ENCODE measurements around the gene FOSB. TPM values are rescaled to one million over a fixed set of nuclear protein-coding genes. Genes with fewer than 3 reads are reported as not detected.
A peak's percentile ranks its signal among the peaks of the same experiment; 100 is the strongest.

FOSB gene
- total and polyA plus RNA-seq, 4 donors, result 0.18 to 1.3 (median 0.40) TPM

- H3K27ac ChIP-seq (ENCODE audit: low read depth in 1 of 2, low read length in 2 of 2), result peak overlapping the region; percentile 51 to 64
- H3K4me3 ChIP-seq (ENCODE audit: low read depth in 1 of 3, low read length in 3 of 3), result no peak overlapping the region
- H3K4me1 ChIP-seq (ENCODE audit: control insufficient read depth in 4 of 4, insufficient read depth in 4 of 4, low read length in 3 of 4), result peaks cover 0 to 8% (median 5%) of the 10 kb centered on the region in 4 donors
- H3K36me3 ChIP-seq (ENCODE audit: control insufficient read depth in 4 of 4, insufficient read depth in 3 of 4, low read depth in 1 of 4, low read length in 3 of 4), result no peaks in the 10 kb centered on the region
- H3K27me3 ChIP-seq (ENCODE audit: control insufficient read depth in 4 of 4, insufficient read depth in 4 of 4, low read length in 3 of 4), result no peaks in the 10 kb centered on the region
- H3K9me3 ChIP-seq (ENCODE audit: control insufficient read depth in 4 of 4, low read length in 3 of 4), result no peaks in the 10 kb centered on the region
- peak overlapping the region in 1 of 2 donors; percentile 54 for H3K9ac ChIP-seq (ENCODE audit: low read depth in 1 of 2, low read length in 2 of 2)
- 34% methylated on average over 27 of the region's 27 CpGs for WGBS
- TF ChIP-seq JUND (IDR thresholded peaks at IDR 0.05) (peak; percentile 97 to 99), FOXA2 (IDR thresholded peaks at IDR 0.05) (no peak), HNF4G (IDR thresholded peaks at IDR 0.05) (no peak), RAD21 (IDR thresholded peaks at IDR 0.05) (peak in 1 of 2 donors; percentile 11), NR2F2 (IDR thresholded peaks at IDR 0.05) (no peak), CTCF (IDR thresholded peaks at IDR 0.05; ENCODE audit: low read depth, low read length, missing input control) (no peak), RXRA (IDR thresholded peaks at IDR 0.05) (peak in 1 of 2 donors; percentile 44), EGR1 (IDR thresholded peaks at IDR 0.05; ENCODE audit: low read depth in 2 of 2) (no peak), TAF1 (conservative IDR thresholded peaks at IDR 0.05) (no peak), HNF4A (conservative IDR thresholded peaks at IDR 0.05) (peak in 1 of 2 donors; percentile 31), YY1 (IDR thresholded peaks at IDR 0.05) (no peak), GABPA (IDR thresholded peaks at IDR 0.05 in 1 of 2, conservative IDR thresholded peaks at IDR 0.05 in 1 of 2) (peak in 1 of 2 donors; percentile 14), FOXA1 (IDR thresholded peaks at IDR 0.05) (no peak), SP1 (IDR thresholded peaks at IDR 0.05) (peak; percentile 57)
- TF ChIP-seq, protein P1, sequence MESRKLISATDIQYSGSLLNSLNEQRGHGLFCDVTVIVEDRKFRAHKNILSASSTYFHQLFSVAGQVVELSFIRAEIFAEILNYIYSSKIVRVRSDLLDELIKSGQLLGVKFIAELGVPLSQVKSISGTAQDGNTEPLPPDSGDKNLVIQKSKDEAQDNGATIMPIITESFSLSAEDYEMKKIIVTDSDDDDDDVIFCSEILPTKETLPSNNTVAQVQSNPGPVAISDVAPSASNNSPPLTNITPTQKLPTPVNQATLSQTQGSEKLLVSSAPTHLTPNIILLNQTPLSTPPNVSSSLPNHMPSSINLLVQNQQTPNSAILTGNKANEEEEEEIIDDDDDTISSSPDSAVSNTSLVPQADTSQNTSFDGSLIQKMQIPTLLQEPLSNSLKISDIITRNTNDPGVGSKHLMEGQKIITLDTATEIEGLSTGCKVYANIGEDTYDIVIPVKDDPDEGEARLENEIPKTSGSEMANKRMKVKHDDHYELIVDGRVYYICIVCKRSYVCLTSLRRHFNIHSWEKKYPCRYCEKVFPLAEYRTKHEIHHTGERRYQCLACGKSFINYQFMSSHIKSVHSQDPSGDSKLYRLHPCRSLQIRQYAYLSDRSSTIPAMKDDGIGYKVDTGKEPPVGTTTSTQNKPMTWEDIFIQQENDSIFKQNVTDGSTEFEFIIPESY (IDR thresholded peaks at IDR 0.05), result no peak
- TF ChIP-seq, protein P2, sequence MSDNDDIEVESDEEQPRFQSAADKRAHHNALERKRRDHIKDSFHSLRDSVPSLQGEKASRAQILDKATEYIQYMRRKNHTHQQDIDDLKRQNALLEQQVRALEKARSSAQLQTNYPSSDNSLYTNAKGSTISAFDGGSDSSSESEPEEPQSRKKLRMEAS (IDR thresholded peaks at IDR 0.05), result no peak
- TF ChIP-seq, protein P3, sequence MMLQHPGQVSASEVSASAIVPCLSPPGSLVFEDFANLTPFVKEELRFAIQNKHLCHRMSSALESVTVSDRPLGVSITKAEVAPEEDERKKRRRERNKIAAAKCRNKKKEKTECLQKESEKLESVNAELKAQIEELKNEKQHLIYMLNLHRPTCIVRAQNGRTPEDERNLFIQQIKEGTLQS (IDR thresholded peaks at IDR 0.05), result peak; percentile 92
- TF ChIP-seq, protein P4, sequence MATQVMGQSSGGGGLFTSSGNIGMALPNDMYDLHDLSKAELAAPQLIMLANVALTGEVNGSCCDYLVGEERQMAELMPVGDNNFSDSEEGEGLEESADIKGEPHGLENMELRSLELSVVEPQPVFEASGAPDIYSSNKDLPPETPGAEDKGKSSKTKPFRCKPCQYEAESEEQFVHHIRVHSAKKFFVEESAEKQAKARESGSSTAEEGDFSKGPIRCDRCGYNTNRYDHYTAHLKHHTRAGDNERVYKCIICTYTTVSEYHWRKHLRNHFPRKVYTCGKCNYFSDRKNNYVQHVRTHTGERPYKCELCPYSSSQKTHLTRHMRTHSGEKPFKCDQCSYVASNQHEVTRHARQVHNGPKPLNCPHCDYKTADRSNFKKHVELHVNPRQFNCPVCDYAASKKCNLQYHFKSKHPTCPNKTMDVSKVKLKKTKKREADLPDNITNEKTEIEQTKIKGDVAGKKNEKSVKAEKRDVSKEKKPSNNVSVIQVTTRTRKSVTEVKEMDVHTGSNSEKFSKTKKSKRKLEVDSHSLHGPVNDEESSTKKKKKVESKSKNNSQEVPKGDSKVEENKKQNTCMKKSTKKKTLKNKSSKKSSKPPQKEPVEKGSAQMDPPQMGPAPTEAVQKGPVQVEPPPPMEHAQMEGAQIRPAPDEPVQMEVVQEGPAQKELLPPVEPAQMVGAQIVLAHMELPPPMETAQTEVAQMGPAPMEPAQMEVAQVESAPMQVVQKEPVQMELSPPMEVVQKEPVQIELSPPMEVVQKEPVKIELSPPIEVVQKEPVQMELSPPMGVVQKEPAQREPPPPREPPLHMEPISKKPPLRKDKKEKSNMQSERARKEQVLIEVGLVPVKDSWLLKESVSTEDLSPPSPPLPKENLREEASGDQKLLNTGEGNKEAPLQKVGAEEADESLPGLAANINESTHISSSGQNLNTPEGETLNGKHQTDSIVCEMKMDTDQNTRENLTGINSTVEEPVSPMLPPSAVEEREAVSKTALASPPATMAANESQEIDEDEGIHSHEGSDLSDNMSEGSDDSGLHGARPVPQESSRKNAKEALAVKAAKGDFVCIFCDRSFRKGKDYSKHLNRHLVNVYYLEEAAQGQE (IDR thresholded peaks at IDR 0.05), result peak; percentile 56
- DNase-seq (ENCODE audit: low spot score), result peak; percentile 52
Observed at GRCh38 chr19:45455707-45456499, 11.9 kb upstream of the FOSB start.

All from liver (tissue), 9 donors.